ENCODE data around the gene ZNF185.

Gene ZNF185

GRCh38 chrX:152897222-152898131 lies at the start of gene ZNF185:
ZNF185 (plus strand) TSS chrX:152898067; CDS start chrX:152914490, 16,423 bp downstream.
- DNase-seq (ENCODE audit: low spot score), result no peak

GRCh38 chrX:152850465-152850864 lies 47.4 kb upstream of the ZNF185 start:
- no peak for DNase-seq (ENCODE audit: low spot score)

- no peak for DNase-seq (ENCODE audit: low spot score)
Measured at GRCh38 chrX:152853986-152854385, 43.9 kb upstream of the ZNF185 start.

GRCh38 chrX:152861116-152861515 lies 36.8 kb upstream of the ZNF185 start:
- DNase-seq (ENCODE audit: low spot score), result no peak

- no peak for DNase-seq (ENCODE audit: low spot score)
Measured at GRCh38 chrX:152861826-152862225, 36.0 kb upstream of the ZNF185 start.

GRCh38 chrX:152865232-152865920 lies 32.5 kb upstream of the ZNF185 start:
- DNase-seq (ENCODE audit: low spot score), result no peak

- DNase-seq (ENCODE audit: low spot score), result no peak
Measured at GRCh38 chrX:152866386-152866785, 31.5 kb upstream of the ZNF185 start.

- no peak for DNase-seq (ENCODE audit: low spot score)
Measured at GRCh38 chrX:152869972-152870371, 27.9 kb upstream of the ZNF185 start.

GRCh38 chrX:152871260-152871659 lies 26.6 kb upstream of the ZNF185 start:
- DNase-seq (ENCODE audit: low spot score), result no peak

GRCh38 chrX:152872522-152872921 lies 25.3 kb upstream of the ZNF185 start:
- DNase-seq (ENCODE audit: low spot score), result no peak

GRCh38 chrX:152873361-152873760 lies 24.5 kb upstream of the ZNF185 start:
- no peak for DNase-seq (ENCODE audit: low spot score)

GRCh38 chrX:152876931-152877840 lies 20.7 kb upstream of the ZNF185 start:
- no peak for DNase-seq (ENCODE audit: low spot score)

- DNase-seq (ENCODE audit: low spot score), result no peak
Measured at GRCh38 chrX:152878976-152879755, 18.7 kb upstream of the ZNF185 start.

- no peak for DNase-seq (ENCODE audit: low spot score)
Measured at GRCh38 chrX:152881289-152881688, 16.6 kb upstream of the ZNF185 start.

GRCh38 chrX:152884171-152884570 lies 13.7 kb upstream of the ZNF185 start:
- no peak for DNase-seq (ENCODE audit: low spot score)

GRCh38 chrX:152886716-152887115 lies 11.2 kb upstream of the ZNF185 start:
- no peak for DNase-seq (ENCODE audit: low spot score)

GRCh38 chrX:152892499-152892898 lies 5.4 kb upstream of the ZNF185 start:
- no peak for DNase-seq (ENCODE audit: low spot score)

GRCh38 chrX:152892999-152893891 lies 4.6 kb upstream of the ZNF185 start:
- DNase-seq (ENCODE audit: low spot score), result no peak

GRCh38 chrX:152893980-152894610 lies 3.8 kb upstream of the ZNF185 start:
- no peak for DNase-seq (ENCODE audit: low spot score)

- DNase-seq (ENCODE audit: low spot score), result no peak
Measured at GRCh38 chrX:152895121-152895520, 2.7 kb upstream of the ZNF185 start.
